ENCODE results near the gene OSBPL3.

GRCh38 chr7:24821754-24822054, 158.3 kb downstream of the OSBPL3 start:
- no peak for TF ChIP-seq HOXA7 (CRISPR knock-in tag; IDR thresholded peaks at IDR 0.05; ENCODE audit: borderline replicate concordance)
- TF ChIP-seq CTCF (tag by site-specific recombination; IDR thresholded peaks at IDR 0.05) = no peak
- no peak for TF ChIP-seq ZNF837 (tag by site-specific recombination; IDR thresholded peaks at IDR 0.05)
- no peak for TF ChIP-seq ZNF670 (tag by site-specific recombination; IDR thresholded peaks at IDR 0.05; ENCODE audit: low read depth)
- TF ChIP-seq ZNF394 (tag by site-specific recombination; IDR thresholded peaks at IDR 0.05; ENCODE audit: borderline replicate concordance) = no peak

Data from HEK293 (cell line).